Loucy (cell line): Measurements from ENCODE around the gene GIPC1.

ENCODE experiments used
- CTCF ChIP-seq: fragments of 200-600 bp; sonication (generic); conservative IDR thresholded peaks from 2 replicates; pipeline ENCODE4 v1.5.1; 2014; ENCODE audit warnings: mild to moderate bottlenecking, antibody characterized with exemption, low read length
- EZH2phosphoT487 ChIP-seq: fragments of 200-600 bp; IDR thresholded peaks from 2 replicates; pipeline ENCODE4 v1.6.1; 2018; ENCODE audit warnings: antibody characterized with exemption, mild to moderate bottlenecking, moderate library complexity, borderline replicate concordance

GRCh38 chr19:14514215-14514863 lies 18.4 kb upstream of the GIPC1 start:
- TF ChIP-seq CTCF (no peak), EZH2phosphoT487 (no peak)
